Activated T-helper 9 cell treated with anti-CD3 and anti-CD28 coated beads, Interleukin-2, amount 50 U/mL, for 16 hours (primary cell): ENCODE data around the gene OR2T29.
"Not testable (repeated sequence)": the region's sequence is repeated elsewhere in the genome, so short reads cannot be mapped to it uniquely, and the experiment has no call there.

Source experiments
- DNase-seq: peaks from one replicate; pipeline ENCODE4 v3.0.0-alpha.2; 2020; ENCODE audit warnings: low read depth

Gene OR2T29

GRCh38 chr1:248562672-248563071 lies at the start of gene OR2T29:
Gene OR2T29, minus strand, starts transcription at chr1:248562772. Its CDS starts 3,281 bp downstream, at chr1:248559491.
- DNase-seq: not testable (repeated sequence)

GRCh38 chr1:248611883-248612414 lies 49.4 kb upstream of the OR2T29 start:
- DNase-seq: no peak

- no peak for DNase-seq
Observed at GRCh38 chr1:248610301-248610700, 47.7 kb upstream of the OR2T29 start.

- DNase-seq: no peak
Observed at GRCh38 chr1:248599396-248599795, 36.8 kb upstream of the OR2T29 start.

- no peak for DNase-seq
Observed at GRCh38 chr1:248597589-248597988, 35.0 kb upstream of the OR2T29 start, which contains the start of gene OR2T10. Gene OR2T10, minus strand, starts transcription at chr1:248597700. Its CDS starts 3,932 bp downstream, at chr1:248593768.

- DNase-seq: no peak
Observed at GRCh38 chr1:248596615-248597014, 34.0 kb upstream of the OR2T29 start.

GRCh38 chr1:248593226-248593625 lies 30.7 kb upstream of the OR2T29 start:
- DNase-seq: no peak

- no peak for DNase-seq
Observed at GRCh38 chr1:248592655-248593054, 30.1 kb upstream of the OR2T29 start.

- DNase-seq: no peak
Observed at GRCh38 chr1:248590055-248590454, 27.5 kb upstream of the OR2T29 start.

- DNase-seq: no peak
Observed at GRCh38 chr1:248589334-248589733, 26.8 kb upstream of the OR2T29 start.

GRCh38 chr1:248585266-248585665 lies 22.7 kb upstream of the OR2T29 start:
- DNase-seq: no peak

GRCh38 chr1:248576260-248576980 lies 13.8 kb upstream of the OR2T29 start:
- DNase-seq: no peak

GRCh38 chr1:248574657-248575056 lies 12.1 kb upstream of the OR2T29 start, which contains the start of gene OR2T34:
Gene OR2T34, minus strand, starts transcription at chr1:248574757. Its CDS starts 0 bp downstream, at chr1:248574757.
- DNase-seq: not testable (repeated sequence)

GRCh38 chr1:248573856-248574255 lies 11.3 kb upstream of the OR2T29 start:
- not testable (repeated sequence) for DNase-seq

GRCh38 chr1:248572049-248572448 lies 9.5 kb upstream of the OR2T29 start:
- not testable (repeated sequence) for DNase-seq

GRCh38 chr1:248570811-248571210 lies 8.2 kb upstream of the OR2T29 start:
- not testable (repeated sequence) for DNase-seq

- not testable (repeated sequence) for DNase-seq
Observed at GRCh38 chr1:248569049-248569448, 6.5 kb upstream of the OR2T29 start.

- not testable (repeated sequence) for DNase-seq
Observed at GRCh38 chr1:248565530-248566373, 3.2 kb upstream of the OR2T29 start.

GRCh38 chr1:248551027-248551426 lies 11.5 kb downstream of the OR2T29 start:
- not testable (repeated sequence) for DNase-seq

GRCh38 chr1:248547383-248547782 lies 15.2 kb downstream of the OR2T29 start:
- DNase-seq: not testable (repeated sequence)

- not testable (repeated sequence) for DNase-seq
Observed at GRCh38 chr1:248537449-248537848, 25.1 kb downstream of the OR2T29 start.

GRCh38 chr1:248521856-248522255 lies 40.7 kb downstream of the OR2T29 start:
- DNase-seq: no peak
